Testis (tissue), 2 donors: ENCODE data around the gene RASL11A.

Experiments
- POLR2A ChIP-seq: fragments of 450-650 bp; IDR thresholded peaks from one replicate; pipeline ENCODE4 v1.6.1; 2017; ENCODE audit warnings: antibody characterized with exemption, mild to moderate bottlenecking, moderate library complexity
- TF ChIP-seq, protein P1 (sequence below), 3 experiments: fragments of 450-650 bp in 2 of 3; fragments of 200-600 bp in 1 of 3; sonication (generic) in 1 of 3; IDR thresholded peaks; one replicate each; pipeline ENCODE4 v1.5.1; 2016 to 2019; ENCODE audit warnings: antibody characterized with exemption in 3 of 3, mild to moderate bottlenecking in 2 of 3, moderate library complexity in 1 of 3

GRCh38 chr13:27296496-27296895 lies 25.9 kb downstream of the RASL11A start:
- no peak for TF ChIP-seq POLR2A
- TF ChIP-seq, protein P1, sequence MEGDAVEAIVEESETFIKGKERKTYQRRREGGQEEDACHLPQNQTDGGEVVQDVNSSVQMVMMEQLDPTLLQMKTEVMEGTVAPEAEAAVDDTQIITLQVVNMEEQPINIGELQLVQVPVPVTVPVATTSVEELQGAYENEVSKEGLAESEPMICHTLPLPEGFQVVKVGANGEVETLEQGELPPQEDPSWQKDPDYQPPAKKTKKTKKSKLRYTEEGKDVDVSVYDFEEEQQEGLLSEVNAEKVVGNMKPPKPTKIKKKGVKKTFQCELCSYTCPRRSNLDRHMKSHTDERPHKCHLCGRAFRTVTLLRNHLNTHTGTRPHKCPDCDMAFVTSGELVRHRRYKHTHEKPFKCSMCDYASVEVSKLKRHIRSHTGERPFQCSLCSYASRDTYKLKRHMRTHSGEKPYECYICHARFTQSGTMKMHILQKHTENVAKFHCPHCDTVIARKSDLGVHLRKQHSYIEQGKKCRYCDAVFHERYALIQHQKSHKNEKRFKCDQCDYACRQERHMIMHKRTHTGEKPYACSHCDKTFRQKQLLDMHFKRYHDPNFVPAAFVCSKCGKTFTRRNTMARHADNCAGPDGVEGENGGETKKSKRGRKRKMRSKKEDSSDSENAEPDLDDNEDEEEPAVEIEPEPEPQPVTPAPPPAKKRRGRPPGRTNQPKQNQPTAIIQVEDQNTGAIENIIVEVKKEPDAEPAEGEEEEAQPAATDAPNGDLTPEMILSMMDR (IDR thresholded peaks at IDR 0.05), result no peak
